ENCODE results near the gene SPATC1L.
A peak's percentile ranks its signal among the peaks of the same experiment; 100 is the strongest.

The SPATC1L gene

DNA sequence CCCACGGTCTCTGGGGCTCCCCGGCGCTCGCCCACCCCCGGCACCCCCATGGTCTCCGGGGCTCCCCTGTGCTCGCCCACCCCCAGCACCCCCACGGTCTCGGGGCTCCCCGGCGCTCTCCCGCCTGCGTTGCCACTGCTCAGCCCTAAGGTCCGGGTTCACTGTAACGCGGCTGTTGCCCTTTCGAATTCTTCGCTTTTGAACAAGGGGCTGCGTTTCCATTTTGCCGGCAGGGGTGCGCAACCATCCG lies 23.7 kb downstream of the SPATC1L start:
- H3K27ac ChIP-seq: no peak overlapping the region
- peak; percentile 47 for DNase-seq (ENCODE audit: low spot score)
- TF ChIP-seq, protein P1, sequence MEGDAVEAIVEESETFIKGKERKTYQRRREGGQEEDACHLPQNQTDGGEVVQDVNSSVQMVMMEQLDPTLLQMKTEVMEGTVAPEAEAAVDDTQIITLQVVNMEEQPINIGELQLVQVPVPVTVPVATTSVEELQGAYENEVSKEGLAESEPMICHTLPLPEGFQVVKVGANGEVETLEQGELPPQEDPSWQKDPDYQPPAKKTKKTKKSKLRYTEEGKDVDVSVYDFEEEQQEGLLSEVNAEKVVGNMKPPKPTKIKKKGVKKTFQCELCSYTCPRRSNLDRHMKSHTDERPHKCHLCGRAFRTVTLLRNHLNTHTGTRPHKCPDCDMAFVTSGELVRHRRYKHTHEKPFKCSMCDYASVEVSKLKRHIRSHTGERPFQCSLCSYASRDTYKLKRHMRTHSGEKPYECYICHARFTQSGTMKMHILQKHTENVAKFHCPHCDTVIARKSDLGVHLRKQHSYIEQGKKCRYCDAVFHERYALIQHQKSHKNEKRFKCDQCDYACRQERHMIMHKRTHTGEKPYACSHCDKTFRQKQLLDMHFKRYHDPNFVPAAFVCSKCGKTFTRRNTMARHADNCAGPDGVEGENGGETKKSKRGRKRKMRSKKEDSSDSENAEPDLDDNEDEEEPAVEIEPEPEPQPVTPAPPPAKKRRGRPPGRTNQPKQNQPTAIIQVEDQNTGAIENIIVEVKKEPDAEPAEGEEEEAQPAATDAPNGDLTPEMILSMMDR (IDR thresholded peaks at IDR 0.05): no peak
- H3K4me3 ChIP-seq: no peak overlapping the region

GRCh38 chr21:46159841-46160656 lies 24.2 kb downstream of the SPATC1L start:
- TF ChIP-seq, protein P1 (IDR thresholded peaks at IDR 0.05): no peak
- Histone ChIP-seq H3K27ac (no peak overlapping the region), H3K4me3 (no peak overlapping the region)
- peak; percentile 69 for DNase-seq (ENCODE audit: low spot score)

DNA sequence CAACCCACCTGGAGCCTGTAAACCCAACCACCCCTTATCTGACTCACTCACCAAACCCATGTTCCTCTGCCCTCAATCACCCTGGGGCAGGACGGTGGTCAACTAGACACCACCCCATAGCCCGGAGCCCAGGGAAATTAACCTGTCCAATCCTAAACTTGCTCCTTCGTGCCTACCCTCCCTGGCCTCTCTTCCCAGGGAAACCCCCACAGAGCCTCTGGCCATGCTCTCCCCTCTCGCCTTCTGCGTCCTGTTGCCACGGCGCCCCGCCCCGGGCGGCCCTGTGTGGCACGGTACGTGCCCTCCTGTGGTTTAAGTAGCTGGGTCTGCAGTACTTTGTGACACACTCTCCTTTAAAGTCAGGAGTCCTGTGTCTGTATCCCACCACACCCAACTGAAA lies 24.9 kb downstream of the SPATC1L start:
- TF ChIP-seq, protein P1 (IDR thresholded peaks at IDR 0.05): no peak
- DNase-seq (ENCODE audit: low spot score): peak; percentile 60
- Histone ChIP-seq H3K4me3 (no peak overlapping the region), H3K27ac (no peak overlapping the region)

DNA sequence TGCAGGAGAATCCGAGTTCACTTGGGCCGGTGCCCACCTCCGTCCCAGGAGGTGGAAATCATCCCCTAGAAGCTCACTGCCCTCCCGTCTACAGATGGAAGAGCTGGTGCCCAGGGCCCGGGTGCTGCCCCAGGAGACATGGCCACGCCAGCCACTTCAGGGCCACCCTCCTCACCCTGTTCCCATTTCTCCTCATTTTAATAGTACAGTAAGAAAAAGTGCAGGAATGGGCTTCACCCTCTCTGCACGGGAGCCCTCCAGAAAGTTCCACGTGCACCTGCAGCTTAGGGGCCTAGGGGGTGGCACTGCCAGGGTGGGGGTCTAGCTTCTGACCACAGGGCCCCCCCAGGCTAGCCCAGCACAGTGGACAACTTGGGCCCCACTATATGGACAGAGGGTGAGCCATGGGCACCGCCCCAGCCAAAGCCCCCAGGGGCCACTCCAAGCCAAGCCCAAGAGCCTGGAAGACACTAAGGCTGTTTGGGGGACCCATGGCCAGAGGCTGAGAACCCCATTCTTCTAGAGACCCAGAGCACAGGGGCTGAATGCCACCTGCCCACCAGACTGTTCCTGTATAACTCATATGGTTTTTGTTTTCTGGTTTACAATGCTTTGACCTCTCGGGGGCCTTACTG lies 25.5 kb downstream of the SPATC1L start:
- TF ChIP-seq, protein P1 (IDR thresholded peaks at IDR 0.05): no peak
- Histone ChIP-seq H3K27ac (no peak overlapping the region), H3K4me3 (no peak overlapping the region)
- DNase-seq (ENCODE audit: low spot score): peak; percentile 55

DNA sequence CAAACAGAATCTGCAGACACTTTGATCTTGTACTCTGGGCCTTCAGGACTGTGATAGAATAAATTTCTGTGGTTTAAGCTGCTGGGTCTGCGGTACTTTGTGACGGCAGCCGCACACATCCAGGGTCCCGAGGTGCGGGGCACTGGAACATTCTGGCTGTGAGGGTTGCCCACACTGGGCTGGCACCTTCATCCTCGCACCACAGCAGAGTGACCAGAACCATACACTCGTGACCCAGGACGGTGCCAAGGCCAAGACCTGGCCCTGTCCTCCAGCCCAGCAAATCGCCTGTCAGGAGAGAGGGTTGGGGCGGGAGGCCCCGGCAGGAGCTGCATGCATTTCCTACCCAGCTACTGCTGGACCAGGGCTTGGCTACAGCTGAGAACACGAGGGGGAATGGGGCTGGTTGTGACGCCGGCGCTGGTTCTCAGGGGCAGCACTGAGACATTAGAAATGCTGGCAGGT lies 26.2 kb downstream of the SPATC1L start:
- H3K27ac ChIP-seq: no peak overlapping the region
- peak; percentile 68 for DNase-seq (ENCODE audit: low spot score)
- no peak overlapping the region for H3K4me3 ChIP-seq
- TF ChIP-seq, protein P1 (IDR thresholded peaks at IDR 0.05): no peak

DNA sequence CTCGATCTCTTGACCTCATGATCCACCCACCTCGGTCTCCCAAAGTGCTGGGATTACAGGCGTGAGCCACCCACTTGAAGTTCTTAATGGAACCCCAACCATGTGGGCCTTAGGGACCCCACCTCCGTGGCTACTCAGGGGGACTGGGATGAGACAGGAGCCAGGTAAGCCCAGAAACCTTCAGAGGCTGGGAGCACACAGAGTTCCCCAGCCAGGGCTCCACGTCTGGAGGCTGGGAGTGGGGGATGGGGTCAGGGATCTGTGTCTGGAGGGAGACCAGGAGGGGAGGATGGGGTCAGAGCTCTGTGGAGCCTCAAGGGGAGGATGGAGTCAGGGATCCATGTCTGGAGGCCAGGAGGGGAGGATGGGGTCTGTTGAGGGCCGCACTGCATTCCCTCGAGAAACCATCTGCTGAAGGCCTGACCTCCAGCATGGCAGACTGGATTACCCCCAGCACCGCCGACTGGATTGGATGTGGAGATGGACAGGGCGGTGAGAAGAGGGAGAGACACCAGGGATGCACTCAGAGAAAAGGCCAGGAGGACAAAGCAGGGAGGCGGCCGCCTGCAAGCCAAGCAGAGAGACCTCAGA lies 26.8 kb downstream of the SPATC1L start:
- DNase-seq (ENCODE audit: low spot score): peak; percentile 64

More for the DNA sequence above, 26.8 kb downstream of the SPATC1L start:
- no peak overlapping the region for H3K27ac ChIP-seq
- H3K4me3 ChIP-seq: no peak overlapping the region
- TF ChIP-seq, protein P1 (IDR thresholded peaks at IDR 0.05): no peak
